Fibroblast of skin of right quadriceps (primary cell): ENCODE results near the gene SLC25A13.
A peak's percentile ranks its signal among the peaks of the same experiment; 100 is the strongest.

Experiments used
- DNase-seq: peaks from one replicate; pipeline ENCODE4 v3.0.0-alpha.2; 2013

Gene SLC25A13

GRCh38 chr7:96322847-96323461 lies 1.1 kb upstream of the SLC25A13 start:
- no peak for DNase-seq

- DNase-seq: no peak
Measured at GRCh38 chr7:96322373-96322695, 436 bp upstream of the SLC25A13 start.

GRCh38 chr7:96321031-96321657 lies 754 bp downstream of the SLC25A13 start:
- peak; percentile 73 for DNase-seq

- no peak for DNase-seq
Measured at GRCh38 chr7:96320442-96320841, 1.5 kb downstream of the SLC25A13 start.

GRCh38 chr7:96319439-96319838 lies 2.5 kb downstream of the SLC25A13 start:
- DNase-seq: no peak

- no peak for DNase-seq
Measured at GRCh38 chr7:96316949-96317348, 4.9 kb downstream of the SLC25A13 start.

- DNase-seq: no peak
Measured at GRCh38 chr7:96315125-96315512, 6.8 kb downstream of the SLC25A13 start.

GRCh38 chr7:96314402-96315124 lies 7.3 kb downstream of the SLC25A13 start:
- DNase-seq: peak; percentile 20

GRCh38 chr7:96313940-96314339 lies 8.0 kb downstream of the SLC25A13 start:
- no peak for DNase-seq

- DNase-seq: no peak
Measured at GRCh38 chr7:96312502-96312901, 9.4 kb downstream of the SLC25A13 start.

- no peak for DNase-seq
Measured at GRCh38 chr7:96311967-96312366, 9.9 kb downstream of the SLC25A13 start.

GRCh38 chr7:96310110-96310509 lies 11.8 kb downstream of the SLC25A13 start:
- peak; percentile 2 for DNase-seq

GRCh38 chr7:96308950-96309263 lies 13.0 kb downstream of the SLC25A13 start:
- no peak for DNase-seq

- DNase-seq: no peak
Measured at GRCh38 chr7:96308253-96308949, 13.5 kb downstream of the SLC25A13 start.

GRCh38 chr7:96306385-96307125 lies 15.3 kb downstream of the SLC25A13 start:
- no peak for DNase-seq

GRCh38 chr7:96305915-96306314 lies 16.0 kb downstream of the SLC25A13 start:
- DNase-seq: no peak

GRCh38 chr7:96304573-96304972 lies 17.3 kb downstream of the SLC25A13 start:
- DNase-seq: peak; percentile 37

- peak; percentile 96 for DNase-seq
Measured at GRCh38 chr7:96303686-96304443, 18.0 kb downstream of the SLC25A13 start.

GRCh38 chr7:96303105-96303685 lies 18.7 kb downstream of the SLC25A13 start:
- DNase-seq: no peak

GRCh38 chr7:96300986-96301385 lies 20.9 kb downstream of the SLC25A13 start:
- peak; percentile 58 for DNase-seq

GRCh38 chr7:96300502-96300901 lies 21.4 kb downstream of the SLC25A13 start:
- peak; percentile 2 for DNase-seq

- peak; percentile 4 for DNase-seq
Measured at GRCh38 chr7:96299496-96299895, 22.4 kb downstream of the SLC25A13 start.
